ENCODE measurements around the gene RECQL. TPM values are rescaled to one million over a fixed set of nuclear protein-coding genes. Genes with fewer than 3 reads are reported as not detected.

Gene RECQL
- total and polyA plus RNA-seq, 2 of the 8 experiments (the other 6 are each of a cell fraction or from before 2014, with no cell fraction given): 8.1 to 40.3 TPM

DNA sequence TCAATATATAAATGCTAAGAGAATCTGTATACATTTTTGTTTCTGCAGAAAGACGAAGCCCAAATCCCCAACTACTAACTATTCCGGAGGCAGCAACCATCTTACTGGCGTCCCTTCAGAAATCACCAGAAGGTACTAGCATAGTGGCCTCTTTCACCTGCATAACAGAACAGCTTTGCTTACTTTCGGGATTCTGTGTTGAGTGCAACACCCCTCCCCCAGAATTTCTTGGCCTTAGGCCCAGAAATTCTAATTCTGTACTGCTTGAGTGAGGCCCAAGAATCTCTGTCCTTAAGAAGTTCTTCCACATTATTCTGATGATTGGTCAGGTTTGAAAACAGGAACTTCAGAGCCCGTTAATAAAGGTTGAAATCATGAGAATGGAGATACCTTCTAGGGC, 27.5 kb upstream of the RECQL start:
- Histone ChIP-seq H2BK5ac (ENCODE audit: low read depth, low read length) (no peak overlapping the region), H3K4ac (replicated peaks; ENCODE audit: insufficient read length, low read depth, low read length) (no peak overlapping the region), H2BK20ac (ENCODE audit: low read length) (no peak overlapping the region), H2BK120ac (replicated peaks; ENCODE audit: low read depth, low read length) (no peak overlapping the region), H3K4me1 (replicated peaks in 1 of 4; ENCODE audit: control insufficient read depth in 3 of 4, insufficient read depth in 4 of 4, low read length in 3 of 4) (peaks cover 0 to 4% (median 0%) of the 10 kb centered on the region in 4 experiments; a peak in 1 of 7 replicates), H3K9ac (replicated peaks in 1 of 4; ENCODE audit: extremely low read depth in 1 of 4, low read depth in 3 of 4, low read length in 3 of 4) (no peak overlapping the region), H3K14ac (ENCODE audit: insufficient read length) (no peak overlapping the region), H4K5ac (ENCODE audit: insufficient read length, low read depth, low read length) (no peak overlapping the region), H3K18ac (ENCODE audit: extremely low read depth, low read length) (no peak overlapping the region), H2BK15ac (ENCODE audit: low read length) (no peak overlapping the region), H3K79me1 (ENCODE audit: low read depth, low read length) (no peaks in the 10 kb centered on the region), H2AK5ac (ENCODE audit: low read depth, low read length) (no peak overlapping the region), H3K23me2 (ENCODE audit: low read depth, low read length) (peaks cover 6% of the 10 kb centered on the region; the same call in 1 of the 2 replicates), H2AFZ (ENCODE audit: low read length) (no peak overlapping the region), H4K20me1 (replicated peaks in 1 of 2; ENCODE audit: control insufficient read depth in 1 of 2, insufficient read depth in 2 of 2, low read length in 2 of 2) (no peaks in the 10 kb centered on the region), H4K8ac (ENCODE audit: extremely low read depth, insufficient read depth, low read length) (no peak overlapping the region), H3K9me3 (ENCODE audit: insufficient read depth in 2 of 2, low read depth in 1 of 2, low read length in 1 of 2) (no peaks in the 10 kb centered on the region), H2BK12ac (ENCODE audit: low read depth, low read length) (no peak overlapping the region), H3K79me2 (ENCODE audit: control insufficient read depth in 1 of 2, insufficient read depth in 2 of 2, low read length in 2 of 2) (no peaks in the 10 kb centered on the region), H3K4me3 (ENCODE audit: extremely low read depth in 1 of 4, insufficient read depth in 2 of 4, low read depth in 3 of 4, low read length in 4 of 4) (no peak overlapping the region), H3K27ac (ENCODE audit: low read depth, low read length) (no peak overlapping the region), H3K56ac (replicated peaks; ENCODE audit: insufficient read length, low read depth, low read length) (no peak overlapping the region), H3K27me3 (replicated peaks in 1 of 4; ENCODE audit: control insufficient read depth in 3 of 4, extremely low read depth in 1 of 4, insufficient read depth in 3 of 4, low read length in 3 of 4) (peaks cover 0 to 16% (median 9%) of the 10 kb centered on the region in 4 experiments; a peak in 5 of 7 replicates), H3K23ac (ENCODE audit: insufficient read length) (no peak overlapping the region), H3K36me3 (ENCODE audit: control insufficient read depth in 2 of 4, insufficient read depth in 4 of 4, low read length in 3 of 4) (no peaks in the 10 kb centered on the region), H3K4me2 (ENCODE audit: insufficient read depth in 1 of 2, low read depth in 2 of 2, low read length in 2 of 2) (no peak overlapping the region), H4K91ac (replicated peaks; ENCODE audit: insufficient read length, low read length) (no peak overlapping the region)
- no peak for FAIRE-seq
- no peak for DNase-seq (ENCODE audit: low read depth in 1 of 2, low spot score in 2 of 2)
- ChIA-PET POLR2A (ENCODE audit: partially characterized antibody) (interaction anchor here (1.5 kb wide), 1 partner anchor 27 kb away, joined by 4 read pairs; no protein-coding TSS in a partner anchor), CTCF (ENCODE audit: partially characterized antibody) (no interaction called here)
- no peak for TF ChIP-seq CREB1 (IDR thresholded peaks at IDR 0.05)
- 88% methylated on average over 5 of the region's 5 CpGs; no CpG with 5 or more reads in 1 of the 2 experiments for WGBS, 2 experiments (ENCODE audit: extremely low coverage in 1 of 2, insufficient coverage in 1 of 2, insufficient read length in 1 of 2, insufficient replicate concordance in 2 of 2, low coverage in 1 of 2, low lambda C conversion rate in 2 of 2, missing lambda C conversion rate in 1 of 2)

Measured in H1 (cell line).